Mucosa of descending colon (tissue), 3 donors: ENCODE data around the gene CAMLG. TPM values are rescaled to one million over a fixed set of nuclear protein-coding genes. Genes with fewer than 3 reads are reported as not detected.

Experiments
- ATAC-seq: fragments of 200-7000 bp; cut with Tn5 transposase; one replicate; pipeline ENCODE4 v1.9.1; 2020; ENCODE audit warnings: mild to moderate bottlenecking, moderate library complexity
- DNase-seq, 3 donors: peaks; one replicate each; pipeline ENCODE4 v3.0.0-alpha.2; 2020
- H3K36me3 ChIP-seq: fragments of 200-600 bp; one replicate; pipeline ENCODE4 v1.8.0; 2021; ENCODE audit warnings: low read depth, mild to moderate bottlenecking
- H3K4me1 ChIP-seq: fragments of 200-600 bp; one replicate; pipeline ENCODE4 v1.8.0; 2021; ENCODE audit warnings: low read depth, mild to moderate bottlenecking
- H3K4me3 ChIP-seq: fragments of 200-600 bp; one replicate; pipeline ENCODE4 v1.8.0; 2021; ENCODE audit warnings: mild to moderate bottlenecking
- H3K9me3 ChIP-seq: fragments of 200-600 bp; one replicate; pipeline ENCODE4 v1.8.0; 2021; ENCODE audit warnings: mild to moderate bottlenecking
- intact Hi-C, 2 donors: fragments of 100-400 bp; cut with DNase I in 1 of 2; cut with micrococcal nuclease in 1 of 2; formaldehyde crosslinking; loops; one replicate each; pipeline versions ENCODE4 v1.11.0 to v1.11.1; 2022; cut with DNase I, micrococcal nuclease
- total RNA-seq, 3 donors: library from RNA; stranded (reverse); fragmentation: NEBNext Ultra II Directional in 2 of 3; extraction: Animal tissue kit (Norgen Biotek cat#: 25700) in 2 of 3; gene quantifications; one replicate each; pipeline versions ENCODE4 v1.2.1 to v1.2.4, GENCODE V29; 2021 to 2023
- TF ChIP-seq, protein P1 (sequence below): fragments of 200-600 bp; IDR thresholded peaks from one replicate; pipeline ENCODE4 v1.8.0; 2022; ENCODE audit warnings: antibody characterized with exemption, mild to moderate bottlenecking
- donor health status: DM: no; HTN: no; CAD: no; lungs with moderate emphysema.
- donor health status: DM: no; HTN: no; CAD: no.
- donor health status: DM: no; HTN: yes; CAD: no.

CAMLG gene
- total RNA-seq, 3 donors from 2014 or later = 15.8 to 48.1 (median 22.4) TPM

DNA sequence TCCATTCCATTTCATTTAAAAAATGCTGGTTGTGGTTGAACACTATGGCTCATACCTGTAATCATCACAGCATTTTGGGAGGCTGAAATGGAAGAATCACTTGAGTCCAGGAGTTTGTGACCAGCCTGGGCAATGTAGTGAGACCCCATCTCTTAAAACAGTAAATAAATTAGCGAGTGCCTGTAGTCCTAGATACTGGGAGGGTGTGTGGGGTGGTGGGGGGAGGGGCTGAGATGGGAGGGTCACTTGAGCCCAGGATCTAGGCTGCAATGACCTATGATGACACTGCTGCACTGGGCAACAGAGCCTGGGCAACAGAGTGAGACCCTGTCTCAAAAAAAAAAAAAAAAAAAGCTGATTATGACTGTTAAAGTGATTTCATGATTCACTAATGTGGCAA is 49.3 kb downstream of the CAMLG start:
- Histone ChIP-seq H3K4me3 (no peak overlapping the region), H3K36me3 (peaks cover 13% of the 10 kb centered on the region)

DNA sequence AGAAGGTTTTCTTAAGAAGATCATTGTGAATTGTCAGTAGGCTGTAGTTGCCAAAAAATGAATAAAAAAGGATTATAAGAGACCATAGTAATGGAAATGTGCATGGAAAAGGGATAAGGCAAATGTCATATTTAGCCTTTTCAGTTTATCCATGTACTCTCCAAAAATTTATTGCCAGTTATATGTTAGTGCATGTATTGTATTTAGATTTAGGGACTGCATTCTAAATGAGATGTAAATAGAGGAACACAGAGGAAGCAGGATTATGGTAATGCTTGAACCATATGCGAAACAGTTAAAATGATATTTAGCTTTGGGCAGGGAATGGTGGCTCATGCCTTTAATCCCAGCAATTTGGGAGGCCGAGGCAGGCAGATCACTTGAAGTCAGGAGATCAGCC is 53.2 kb downstream of the CAMLG start:
- Histone ChIP-seq H3K4me1 (no peaks in the 10 kb centered on the region), H3K36me3 (peaks cover 23% of the 10 kb centered on the region), H3K9me3 (no peaks in the 10 kb centered on the region), H3K4me3 (no peak overlapping the region)
- TF ChIP-seq, protein P1, sequence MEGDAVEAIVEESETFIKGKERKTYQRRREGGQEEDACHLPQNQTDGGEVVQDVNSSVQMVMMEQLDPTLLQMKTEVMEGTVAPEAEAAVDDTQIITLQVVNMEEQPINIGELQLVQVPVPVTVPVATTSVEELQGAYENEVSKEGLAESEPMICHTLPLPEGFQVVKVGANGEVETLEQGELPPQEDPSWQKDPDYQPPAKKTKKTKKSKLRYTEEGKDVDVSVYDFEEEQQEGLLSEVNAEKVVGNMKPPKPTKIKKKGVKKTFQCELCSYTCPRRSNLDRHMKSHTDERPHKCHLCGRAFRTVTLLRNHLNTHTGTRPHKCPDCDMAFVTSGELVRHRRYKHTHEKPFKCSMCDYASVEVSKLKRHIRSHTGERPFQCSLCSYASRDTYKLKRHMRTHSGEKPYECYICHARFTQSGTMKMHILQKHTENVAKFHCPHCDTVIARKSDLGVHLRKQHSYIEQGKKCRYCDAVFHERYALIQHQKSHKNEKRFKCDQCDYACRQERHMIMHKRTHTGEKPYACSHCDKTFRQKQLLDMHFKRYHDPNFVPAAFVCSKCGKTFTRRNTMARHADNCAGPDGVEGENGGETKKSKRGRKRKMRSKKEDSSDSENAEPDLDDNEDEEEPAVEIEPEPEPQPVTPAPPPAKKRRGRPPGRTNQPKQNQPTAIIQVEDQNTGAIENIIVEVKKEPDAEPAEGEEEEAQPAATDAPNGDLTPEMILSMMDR = no peak
- no peak for ATAC-seq
- DNase-seq = no peak
- intact Hi-C loops = no loop called here

More for the DNA sequence above, 49.3 kb downstream of the CAMLG start:
- Histone ChIP-seq H3K4me1 (no peaks in the 10 kb centered on the region), H3K9me3 (no peaks in the 10 kb centered on the region)
- DNase-seq (no peak), ATAC-seq (no peak)
- TF ChIP-seq, protein P1 = no peak
- intact Hi-C loops = no loop called here

DNA sequence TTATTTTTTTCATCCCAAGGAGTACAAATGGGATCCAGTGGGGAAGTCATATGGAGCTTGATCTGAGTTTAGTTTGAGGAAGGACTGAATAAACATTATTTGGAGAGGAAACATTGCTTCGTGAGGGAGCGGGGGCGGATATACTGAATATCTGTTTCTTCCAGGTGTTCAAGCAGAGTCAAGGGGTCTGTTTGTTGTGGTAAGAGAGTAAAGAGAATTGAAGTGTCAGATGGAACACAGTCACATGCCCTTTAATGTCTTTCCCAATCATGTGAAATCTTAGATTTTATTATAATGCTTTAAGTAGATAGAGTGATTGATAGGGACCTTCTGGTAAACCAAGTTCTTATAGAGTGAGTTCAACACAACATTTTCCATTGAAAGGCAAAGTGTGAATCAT is 53.9 kb downstream of the CAMLG start:
- Histone ChIP-seq H3K4me3 (no peak overlapping the region), H3K9me3 (no peaks in the 10 kb centered on the region), H3K36me3 (peaks cover 23% of the 10 kb centered on the region), H3K4me1 (no peaks in the 10 kb centered on the region)
- TF ChIP-seq, protein P1 = no peak
- intact Hi-C loops = no loop called here
- ATAC-seq = no peak
- no peak for DNase-seq

DNA sequence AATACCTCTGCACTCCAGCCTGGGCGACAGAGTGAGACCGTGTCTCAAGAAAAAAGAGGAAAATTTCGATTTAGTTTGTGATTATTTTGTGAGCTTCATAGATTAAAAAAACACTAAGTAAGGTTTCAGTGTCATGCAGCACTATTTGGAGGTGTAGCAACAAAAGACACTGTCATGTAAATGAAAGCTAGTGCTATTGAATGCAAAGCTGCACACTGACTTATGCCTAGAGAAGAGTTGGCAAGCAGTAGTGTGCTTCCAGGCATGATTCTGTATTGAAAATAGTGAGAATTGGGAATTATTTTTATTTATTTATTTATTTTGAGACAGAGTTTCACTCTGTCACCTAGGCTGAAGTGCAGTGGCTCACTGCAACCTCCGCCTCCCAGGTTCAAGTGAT is 54.8 kb downstream of the CAMLG start:
- DNase-seq = no peak
- H3K36me3 ChIP-seq = peaks cover 23% of the 10 kb centered on the region
- ATAC-seq = no peak
- intact Hi-C loops = no loop called here
- H3K4me1 ChIP-seq = no peaks in the 10 kb centered on the region
- TF ChIP-seq, protein P1 = no peak
- no peak overlapping the region for H3K4me3 ChIP-seq
- H3K9me3 ChIP-seq = no peaks in the 10 kb centered on the region

DNA sequence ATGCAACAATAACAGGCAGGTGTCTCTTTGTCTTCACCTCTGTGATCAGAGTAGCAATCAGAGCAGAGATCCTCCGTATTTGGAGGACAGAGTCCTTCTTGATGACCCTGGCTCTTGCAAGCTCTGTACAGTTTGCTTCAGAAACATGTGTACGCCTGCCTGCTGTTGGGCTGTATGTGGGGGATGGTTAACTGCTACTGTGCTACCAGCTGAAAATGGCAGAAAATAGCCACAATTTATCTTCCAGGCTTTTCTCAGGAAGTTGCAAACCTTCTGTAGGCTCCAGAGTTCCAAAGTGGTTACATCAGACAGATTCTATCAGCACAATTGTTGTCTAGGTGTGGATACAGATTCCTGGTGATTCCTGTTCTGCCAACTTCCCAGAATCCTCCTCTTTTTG is 55.7 kb downstream of the CAMLG start:
- H3K36me3 ChIP-seq = peaks cover 16% of the 10 kb centered on the region
- H3K4me3 ChIP-seq = no peak overlapping the region
- intact Hi-C loops = no loop called here
- TF ChIP-seq, protein P1 = no peak
- no peaks in the 10 kb centered on the region for H3K4me1 ChIP-seq
- no peaks in the 10 kb centered on the region for H3K9me3 ChIP-seq
- DNase-seq (no peak), ATAC-seq (no peak)

DNA sequence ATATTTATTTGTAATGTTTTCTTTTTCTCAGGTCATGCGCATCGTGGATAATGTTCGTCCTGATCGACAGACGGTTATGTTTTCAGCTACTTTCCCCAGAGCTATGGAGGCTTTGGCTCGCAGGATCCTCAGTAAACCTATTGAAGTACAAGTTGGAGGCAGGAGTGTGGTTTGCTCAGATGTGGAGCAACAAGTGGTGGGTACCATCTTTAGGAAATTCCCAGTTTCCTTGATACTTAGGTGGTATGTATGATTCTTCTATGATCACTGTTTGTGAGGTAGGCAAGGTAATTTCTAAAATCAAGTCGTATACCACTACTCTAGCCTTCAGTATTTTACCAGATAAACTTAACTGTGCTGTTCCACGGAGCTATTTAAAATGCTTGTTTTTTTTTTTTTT is 56.5 kb downstream of the CAMLG start:
- DNase-seq = no peak
- H3K4me1 ChIP-seq = no peaks in the 10 kb centered on the region
- no peak overlapping the region for H3K4me3 ChIP-seq
- intact Hi-C loops = no loop called here
- TF ChIP-seq, protein P1 = no peak
- H3K9me3 ChIP-seq = no peaks in the 10 kb centered on the region
- ATAC-seq = no peak
- H3K36me3 ChIP-seq = peaks cover 16% of the 10 kb centered on the region
